Stimulated activated CD8-positive, alpha-beta memory T cell treated with anti-CD3 and anti-CD28 coated beads, Interleukin-15, amount 100 ng/mL, for 48 hours (primary cell): ENCODE results near the gene PACS1.

ENCODE experiments used
- DNase-seq, 2 donors: peaks; one replicate each; pipeline ENCODE4 v3.0.0-alpha.2; 2020; ENCODE audit warnings: low read depth in 2 of 2

The PACS1 gene

GRCh38 chr11:66050581-66051231 lies 19.4 kb upstream of the PACS1 start:
- no peak for DNase-seq

- DNase-seq, result no peak
These were observed 18.7 kb upstream of the PACS1 start for GRCh38 chr11:66051371-66051765.

- DNase-seq, result peak; percentile 97 to 98
These were observed 18.1 kb upstream of the PACS1 start, which contains the start of gene SF3B2 for GRCh38 chr11:66051766-66052663. Gene SF3B2, plus strand, starts transcription at chr11:66052364. Its CDS starts 21 bp downstream, at chr11:66052385.

GRCh38 chr11:66052664-66052982 lies 17.4 kb upstream of the PACS1 start:
- no peak for DNase-seq

- no peak for DNase-seq
These were observed 15.1 kb upstream of the PACS1 start for GRCh38 chr11:66055021-66055420.

GRCh38 chr11:66056501-66056900 lies 13.6 kb upstream of the PACS1 start:
- DNase-seq, result no peak

GRCh38 chr11:66059966-66060680 lies 9.9 kb upstream of the PACS1 start:
- DNase-seq, result no peak

- no peak for DNase-seq
These were observed 8.8 kb upstream of the PACS1 start for GRCh38 chr11:66061268-66061667.

GRCh38 chr11:66062408-66062807 lies 7.7 kb upstream of the PACS1 start:
- DNase-seq, result no peak

- DNase-seq, result no peak
These were observed 6.2 kb upstream of the PACS1 start for GRCh38 chr11:66063900-66064299.

- no peak for DNase-seq
These were observed 5.5 kb upstream of the PACS1 start for GRCh38 chr11:66064571-66064970.

- no peak for DNase-seq
These were observed 3.3 kb upstream of the PACS1 start for GRCh38 chr11:66066751-66067150.

GRCh38 chr11:66067640-66068039 lies 2.4 kb upstream of the PACS1 start:
- DNase-seq, result no peak

- DNase-seq, result peak; percentile 58 to 63
These were observed 1.8 kb upstream of the PACS1 start for GRCh38 chr11:66068154-66068821.

- peak; percentile 8 to 15 for DNase-seq
These were observed 953 bp upstream of the PACS1 start for GRCh38 chr11:66068923-66069714.

GRCh38 chr11:66070604-66071380 lies 720 bp downstream of the PACS1 start:
- peak in 1 of 2 donors; percentile 13 for DNase-seq

- no peak for DNase-seq
These were observed 1.3 kb downstream of the PACS1 start for GRCh38 chr11:66071381-66071801.

- DNase-seq, result no peak
These were observed 2.0 kb downstream of the PACS1 start for GRCh38 chr11:66072081-66072480.

GRCh38 chr11:66072518-66072917 lies 2.4 kb downstream of the PACS1 start:
- DNase-seq, result no peak

- DNase-seq, result no peak
These were observed 3.6 kb downstream of the PACS1 start for GRCh38 chr11:66073669-66074068.
